COR-L47 (cell line): ENCODE data around the gene KLC4.
"Not testable (repeated sequence)": the region's sequence is repeated elsewhere in the genome, so short reads cannot be mapped to it uniquely, and the experiment has no call there.

Experiments
- DNase-seq: peaks from one replicate; lab custom pipeline; 2025; lab: John Stamatoyannopoulos, UW

KLC4 gene

GRCh38 chr6:43093436-43094289 lies 34.2 kb downstream of the KLC4 start:
- no peak for DNase-seq

GRCh38 chr6:43095939-43096338 lies 36.5 kb downstream of the KLC4 start:
- DNase-seq: no peak

GRCh38 chr6:43096451-43097097 lies 37.1 kb downstream of the KLC4 start:
- DNase-seq: no peak

GRCh38 chr6:43097098-43097489 lies 37.7 kb downstream of the KLC4 start:
- no peak for DNase-seq

GRCh38 chr6:43097502-43097901 lies 38.1 kb downstream of the KLC4 start:
- DNase-seq: no peak

- no peak for DNase-seq
These were observed 42.1 kb downstream of the KLC4 start for GRCh38 chr6:43101497-43101896.

GRCh38 chr6:43103253-43103876 lies 43.9 kb downstream of the KLC4 start:
- no peak for DNase-seq

GRCh38 chr6:43105538-43106222 lies 46.2 kb downstream of the KLC4 start:
- DNase-seq: no peak

- peak; percentile 89 for DNase-seq
These were observed 48.1 kb downstream of the KLC4 start for GRCh38 chr6:43107344-43108062.

GRCh38 chr6:43113431-43114260 lies 54.2 kb downstream of the KLC4 start:
- peak; percentile 24 for DNase-seq

GRCh38 chr6:43115365-43115764 lies 55.9 kb downstream of the KLC4 start:
- DNase-seq: no peak

GRCh38 chr6:43117466-43117865 lies 58.0 kb downstream of the KLC4 start:
- DNase-seq: not testable (repeated sequence)

GRCh38 chr6:43119482-43119881 lies 60.1 kb downstream of the KLC4 start:
- DNase-seq: no peak

- no peak for DNase-seq
These were observed 60.8 kb downstream of the KLC4 start for GRCh38 chr6:43120101-43120763.

GRCh38 chr6:43120944-43121913 lies 61.8 kb downstream of the KLC4 start:
- no peak for DNase-seq

- no peak for DNase-seq
These were observed 62.7 kb downstream of the KLC4 start for GRCh38 chr6:43122146-43122545.

GRCh38 chr6:43123461-43124314 lies 64.3 kb downstream of the KLC4 start:
- DNase-seq: no peak

GRCh38 chr6:43124481-43124880 lies 65.0 kb downstream of the KLC4 start:
- no peak for DNase-seq
